ENCODE data around the gene SLC2A11. TPM values are rescaled to one million over a fixed set of nuclear protein-coding genes. Genes with fewer than 3 reads are reported as not detected.

The SLC2A11 gene
- total and polyA plus RNA-seq, 4 donors = 17.4 to 44.3 (median 22.4) TPM

Small RNA genes within 50 kb of the gene (small RNA-seq; reads per million reads assigned to genes)
- gene RN7SL268P (ENCODE audit: low replicate concordance) = not detected

Other genes starting within 250 kb of the SLC2A11 start
- gene DRICH1, start 225.6 kb upstream of the SLC2A11 start, total RNA-seq = under 1 TPM; 0.20 to 0.88 TPM
- 1 to 10 TPM; 1.5 to 3.8 TPM for gene DRICH1, start 225.6 kb upstream of the SLC2A11 start, polyA plus RNA-seq (ENCODE audit: insufficient read length in 2 of 2)
- gene RGL4, start 166.9 kb upstream of the SLC2A11 start, total RNA-seq = 1 to 10 TPM in 1 of 2 donors, under 1 TPM in 1; 0.33 to 3.7 TPM
- gene RGL4, start 166.9 kb upstream of the SLC2A11 start, polyA plus RNA-seq (ENCODE audit: insufficient read length in 2 of 2) = 1 to 10 TPM; 2.9 to 4.2 TPM
- 10 to 100 TPM in 1 of 2 donors, 1 to 10 TPM in 1; 5.8 to 11.2 TPM for gene ZNF70, start 106.8 kb upstream of the SLC2A11 start, total RNA-seq
- 1 to 10 TPM; 4.3 to 9.5 TPM for gene ZNF70, start 106.8 kb upstream of the SLC2A11 start, polyA plus RNA-seq (ENCODE audit: insufficient read length in 2 of 2)
- gene VPREB3, start 103.5 kb upstream of the SLC2A11 start, total RNA-seq = under 1 TPM in 1 of 2 donors, not detected in 1; 0.33 TPM
- 1 to 10 TPM in 1 of 2 donors, under 1 TPM in 1; 0.89 to 1.2 TPM for gene VPREB3, start 103.5 kb upstream of the SLC2A11 start, polyA plus RNA-seq (ENCODE audit: insufficient read length in 2 of 2)
- gene C22orf15, start 94.9 kb upstream of the SLC2A11 start, total RNA-seq = 1 to 10 TPM in 1 of 2 donors, under 1 TPM in 1; 0.89 to 4.9 TPM
- 1 to 10 TPM; 2.4 to 3.5 TPM for gene C22orf15, start 94.9 kb upstream of the SLC2A11 start, polyA plus RNA-seq (ENCODE audit: insufficient read length in 2 of 2)
- 10 to 100 TPM; 10.6 to 39.8 TPM for gene CHCHD10, start 89.9 kb upstream of the SLC2A11 start, total RNA-seq
- 10 to 100 TPM; 92.1 to 97.3 TPM for gene CHCHD10, start 89.9 kb upstream of the SLC2A11 start, polyA plus RNA-seq (ENCODE audit: insufficient read length in 2 of 2)
- 1 to 10 TPM; 4.3 to 6.3 TPM for gene MMP11, start 85.0 kb upstream of the SLC2A11 start, total RNA-seq
- 1 to 10 TPM; 6.9 to 7.7 TPM for gene MMP11, start 85.0 kb upstream of the SLC2A11 start, polyA plus RNA-seq (ENCODE audit: insufficient read length in 2 of 2)
- 10 to 100 TPM; 29.5 to 81.3 TPM for gene SMARCB1, start 70.9 kb upstream of the SLC2A11 start, total RNA-seq
- gene SMARCB1, start 70.9 kb upstream of the SLC2A11 start, polyA plus RNA-seq (ENCODE audit: insufficient read length in 2 of 2) = 100 to 1,000 TPM; 183 to 186 TPM
- gene DERL3, start 18.9 kb upstream of the SLC2A11 start, total RNA-seq = 1 to 10 TPM in 1 of 2 donors, under 1 TPM in 1; 0.50 to 3.6 TPM
- gene DERL3, start 18.9 kb upstream of the SLC2A11 start, polyA plus RNA-seq (ENCODE audit: insufficient read length in 2 of 2) = 1 to 10 TPM; 4.5 to 5.3 TPM
- gene MIF, start 36.5 kb downstream of the SLC2A11 start, total RNA-seq = 100 to 1,000 TPM in 1 of 2 donors, 10 to 100 TPM in 1; 81.1 to 471 TPM
- gene MIF, start 36.5 kb downstream of the SLC2A11 start, polyA plus RNA-seq (ENCODE audit: insufficient read length in 2 of 2) = 100 to 1,000 TPM; 412 to 473 TPM
- 1 to 10 TPM; 1.1 to 5.5 TPM for gene GSTT2B, start 103.3 kb downstream of the SLC2A11 start, total RNA-seq
- 10 to 100 TPM in 1 of 2 donors, 1 to 10 TPM in 1; 8.4 to 10.2 TPM for gene GSTT2B, start 103.3 kb downstream of the SLC2A11 start, polyA plus RNA-seq (ENCODE audit: insufficient read length in 2 of 2)
- gene DDTL, start 109.0 kb downstream of the SLC2A11 start, total RNA-seq = 1 to 10 TPM in 1 of 2 donors, under 1 TPM in 1; 0.20 to 1.6 TPM
- gene DDTL, start 109.0 kb downstream of the SLC2A11 start, polyA plus RNA-seq (ENCODE audit: insufficient read length in 2 of 2) = 1 to 10 TPM; 5.3 to 7.5 TPM
- gene DDT, start 116.6 kb downstream of the SLC2A11 start, total RNA-seq = 10 to 100 TPM; 66.7 to 96.9 TPM
- 100 to 1,000 TPM in 1 of 2 donors, 10 to 100 TPM in 1; 97.8 to 104 TPM for gene DDT, start 116.6 kb downstream of the SLC2A11 start, polyA plus RNA-seq (ENCODE audit: insufficient read length in 2 of 2)
- under 1 TPM in 1 of 2 donors, not detected in 1; 0.44 TPM for gene GSTT2, start 122.3 kb downstream of the SLC2A11 start, total RNA-seq
- gene GSTT2, start 122.3 kb downstream of the SLC2A11 start, polyA plus RNA-seq (ENCODE audit: insufficient read length in 2 of 2) = under 1 TPM in 1 of 2 donors, not detected in 1; 0.45 TPM
- not detected for gene GSTT4, start 147.6 kb downstream of the SLC2A11 start, total RNA-seq
- not detected for gene GSTT4, start 147.6 kb downstream of the SLC2A11 start, polyA plus RNA-seq (ENCODE audit: insufficient read length in 2 of 2)
- 10 to 100 TPM; 51.0 to 55.5 TPM for gene CABIN1, start 153.4 kb downstream of the SLC2A11 start, total RNA-seq
- gene CABIN1, start 153.4 kb downstream of the SLC2A11 start, polyA plus RNA-seq (ENCODE audit: insufficient read length in 2 of 2) = 10 to 100 TPM; 74.8 to 93.5 TPM